Measurements from ENCODE around the gene PSMA5.

PSMA5 gene

GRCh38 chr1:109392037-109392787 is 34.0 kb downstream of the PSMA5 start:
- TF ChIP-seq RAD21 (IDR thresholded peaks at IDR 0.05; ENCODE audit: low read depth) (no peak), CEBPB (IDR thresholded peaks at IDR 0.05) (no peak), EGR1 (IDR thresholded peaks at IDR 0.05) (no peak), NFIC (IDR thresholded peaks at IDR 0.05) (no peak), TAF1 (IDR thresholded peaks at IDR 0.05; ENCODE audit: low read depth) (no peak), EP300 (IDR thresholded peaks at IDR 0.05; ENCODE audit: borderline replicate concordance) (no peak), TEAD4 (IDR thresholded peaks at IDR 0.05) (no peak), CREB1 (IDR thresholded peaks at IDR 0.05; ENCODE audit: low read depth) (no peak), REST (IDR thresholded peaks at IDR 0.05; ENCODE audit: low read depth) (no peak)

GRCh38 chr1:109391626-109392025 is 34.6 kb downstream of the PSMA5 start:
- TF ChIP-seq EGR1 (IDR thresholded peaks at IDR 0.05) = no peak
- no peak for TF ChIP-seq EP300 (IDR thresholded peaks at IDR 0.05; ENCODE audit: borderline replicate concordance)
- no peak for TF ChIP-seq CREB1 (IDR thresholded peaks at IDR 0.05; ENCODE audit: low read depth)

GRCh38 chr1:109391157-109391556 is 35.1 kb downstream of the PSMA5 start:
- TF ChIP-seq TEAD4 (IDR thresholded peaks at IDR 0.05) = no peak
- no peak for TF ChIP-seq CEBPB (IDR thresholded peaks at IDR 0.05)
- no peak for TF ChIP-seq TAF1 (IDR thresholded peaks at IDR 0.05; ENCODE audit: low read depth)
- TF ChIP-seq ZBTB7A (IDR thresholded peaks at IDR 0.05; ENCODE audit: low read depth) = no peak
- no peak for TF ChIP-seq TCF12 (IDR thresholded peaks at IDR 0.05; ENCODE audit: low read depth)
- no peak for TF ChIP-seq EGR1 (IDR thresholded peaks at IDR 0.05)
- no peak for TF ChIP-seq NFIC (IDR thresholded peaks at IDR 0.05)
- TF ChIP-seq USF1 (IDR thresholded peaks at IDR 0.05) = no peak
- TF ChIP-seq EP300 (IDR thresholded peaks at IDR 0.05; ENCODE audit: borderline replicate concordance) = no peak
- no peak for TF ChIP-seq REST (IDR thresholded peaks at IDR 0.05; ENCODE audit: low read depth)
- TF ChIP-seq MAX (IDR thresholded peaks at IDR 0.05) = no peak
- TF ChIP-seq RAD21 (IDR thresholded peaks at IDR 0.05; ENCODE audit: low read depth) = no peak
- TF ChIP-seq YY1 (IDR thresholded peaks at IDR 0.05; ENCODE audit: low read depth) = no peak
- TF ChIP-seq CREB1 (IDR thresholded peaks at IDR 0.05; ENCODE audit: low read depth) = no peak

- TF ChIP-seq EP300 (IDR thresholded peaks at IDR 0.05; ENCODE audit: borderline replicate concordance) (no peak), TEAD4 (IDR thresholded peaks at IDR 0.05) (no peak), MAX (IDR thresholded peaks at IDR 0.05) (no peak), YY1 (IDR thresholded peaks at IDR 0.05; ENCODE audit: low read depth) (no peak), RAD21 (IDR thresholded peaks at IDR 0.05; ENCODE audit: low read depth) (no peak), CEBPB (IDR thresholded peaks at IDR 0.05) (no peak), NFIC (IDR thresholded peaks at IDR 0.05) (no peak), REST (IDR thresholded peaks at IDR 0.05; ENCODE audit: low read depth) (no peak), TAF1 (IDR thresholded peaks at IDR 0.05; ENCODE audit: low read depth) (no peak), TCF12 (IDR thresholded peaks at IDR 0.05; ENCODE audit: low read depth) (no peak)
Observed at GRCh38 chr1:109389638-109390341, 36.5 kb downstream of the PSMA5 start.
